WERI-Rb-1 (cell line): ENCODE data around the gene CATSPER3.

Experiments used
- DNase-seq: peaks from one replicate; pipeline ENCODE4 v3.0.0-alpha.2; 2020
- H3K27ac ChIP-seq: fragments of 250-450 bp; sonication (Bioruptor Pico); 2 replicates; pipeline ENCODE4 v1.5.1; 2020; ENCODE audit warnings: mild to moderate bottlenecking, moderate library complexity
- H3K27me3 ChIP-seq: fragments of 250-450 bp; sonication (Bioruptor Pico); 2 replicates; pipeline ENCODE4 v1.5.1; 2021; ENCODE audit warnings: mild to moderate bottlenecking, low read depth, moderate library complexity; ENCODE audit not compliant: insufficient read depth, severe bottlenecking
- H3K36me3 ChIP-seq: fragments of 250-450 bp; sonication (Bioruptor Pico); 2 replicates; pipeline ENCODE4 v1.5.1; 2020; ENCODE audit warnings: mild to moderate bottlenecking, moderate library complexity
- H3K4me3 ChIP-seq: 2 replicates; pipeline ENCODE4 v1.5.1; 2011; ENCODE audit warnings: low read depth, mild to moderate bottlenecking, control low read depth, low read length
- H3K9me3 ChIP-seq: fragments of 250-450 bp; sonication (Bioruptor Pico); 2 replicates; pipeline ENCODE4 v1.5.1; 2021; ENCODE audit warnings: mild to moderate bottlenecking, moderate library complexity; ENCODE audit not compliant: severe bottlenecking
- TF ChIP-seq, protein P1 (sequence below): IDR thresholded peaks from 2 replicates; pipeline ENCODE4 v1.5.1; 2011; ENCODE audit warnings: low read depth, mild to moderate bottlenecking, control low read depth, inconsistent platforms, low read length

CATSPER3 gene

DNA sequence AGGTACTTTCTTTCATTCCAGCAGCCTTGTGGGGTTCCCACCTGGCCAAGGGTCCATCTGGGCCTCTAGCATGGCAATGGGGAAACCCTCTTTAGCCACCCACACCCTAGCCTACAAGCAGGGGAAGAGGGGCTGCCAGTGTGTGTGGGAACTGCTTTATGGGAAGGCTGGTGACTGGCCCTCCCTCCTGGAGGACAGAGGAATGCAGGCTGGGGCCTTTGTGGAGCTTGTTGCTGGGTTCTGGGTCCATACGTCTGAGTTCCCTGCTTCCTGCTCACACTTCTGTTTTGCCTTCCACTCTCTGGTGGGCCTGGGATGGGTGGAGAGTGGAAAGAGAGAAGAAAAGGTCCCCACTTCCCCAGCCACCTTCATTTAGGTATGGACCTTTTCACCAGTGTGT lies 81.2 kb downstream of the CATSPER3 start:
- H3K27ac ChIP-seq, result no peak overlapping the region
- no peaks in the 10 kb centered on the region for H3K36me3 ChIP-seq
- no peak overlapping the region for H3K4me3 ChIP-seq
- no peak for DNase-seq
- H3K27me3 ChIP-seq, result no peaks in the 10 kb centered on the region
- TF ChIP-seq, protein P1, sequence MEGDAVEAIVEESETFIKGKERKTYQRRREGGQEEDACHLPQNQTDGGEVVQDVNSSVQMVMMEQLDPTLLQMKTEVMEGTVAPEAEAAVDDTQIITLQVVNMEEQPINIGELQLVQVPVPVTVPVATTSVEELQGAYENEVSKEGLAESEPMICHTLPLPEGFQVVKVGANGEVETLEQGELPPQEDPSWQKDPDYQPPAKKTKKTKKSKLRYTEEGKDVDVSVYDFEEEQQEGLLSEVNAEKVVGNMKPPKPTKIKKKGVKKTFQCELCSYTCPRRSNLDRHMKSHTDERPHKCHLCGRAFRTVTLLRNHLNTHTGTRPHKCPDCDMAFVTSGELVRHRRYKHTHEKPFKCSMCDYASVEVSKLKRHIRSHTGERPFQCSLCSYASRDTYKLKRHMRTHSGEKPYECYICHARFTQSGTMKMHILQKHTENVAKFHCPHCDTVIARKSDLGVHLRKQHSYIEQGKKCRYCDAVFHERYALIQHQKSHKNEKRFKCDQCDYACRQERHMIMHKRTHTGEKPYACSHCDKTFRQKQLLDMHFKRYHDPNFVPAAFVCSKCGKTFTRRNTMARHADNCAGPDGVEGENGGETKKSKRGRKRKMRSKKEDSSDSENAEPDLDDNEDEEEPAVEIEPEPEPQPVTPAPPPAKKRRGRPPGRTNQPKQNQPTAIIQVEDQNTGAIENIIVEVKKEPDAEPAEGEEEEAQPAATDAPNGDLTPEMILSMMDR, result no peak
- H3K9me3 ChIP-seq, result no peaks in the 10 kb centered on the region

DNA sequence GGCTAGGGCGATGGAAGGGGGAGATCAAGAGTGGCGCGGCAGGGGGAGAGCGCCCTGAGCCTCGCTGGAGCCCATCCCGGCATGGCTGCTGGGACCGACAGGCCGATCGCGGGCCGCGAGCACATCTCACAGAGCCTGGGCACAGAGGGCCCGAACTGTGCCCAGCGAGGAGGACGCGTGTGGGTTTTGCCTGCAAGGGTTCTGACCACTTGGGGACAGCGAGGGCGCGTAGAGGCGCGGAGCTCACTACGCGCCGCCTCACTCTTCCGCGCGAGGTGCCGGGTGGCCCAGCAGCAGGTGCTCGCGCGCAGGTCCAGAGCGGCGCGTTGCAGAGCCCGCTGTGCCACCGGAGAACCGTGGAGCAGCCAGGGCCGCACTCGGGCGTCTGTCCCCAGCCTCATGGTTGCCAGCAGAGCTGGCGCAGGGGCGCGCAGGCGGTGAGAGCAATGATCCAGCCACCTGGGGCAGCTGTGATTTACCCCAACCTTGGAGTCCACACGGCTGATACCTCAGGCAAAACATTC lies 82.6 kb downstream of the CATSPER3 start:
- H3K9me3 ChIP-seq, result no peaks in the 10 kb centered on the region
- H3K27ac ChIP-seq, result no peak overlapping the region
- DNase-seq, result no peak
- no peaks in the 10 kb centered on the region for H3K27me3 ChIP-seq
- no peak overlapping the region for H3K4me3 ChIP-seq
- no peaks in the 10 kb centered on the region for H3K36me3 ChIP-seq
- TF ChIP-seq, protein P1, result no peak

DNA sequence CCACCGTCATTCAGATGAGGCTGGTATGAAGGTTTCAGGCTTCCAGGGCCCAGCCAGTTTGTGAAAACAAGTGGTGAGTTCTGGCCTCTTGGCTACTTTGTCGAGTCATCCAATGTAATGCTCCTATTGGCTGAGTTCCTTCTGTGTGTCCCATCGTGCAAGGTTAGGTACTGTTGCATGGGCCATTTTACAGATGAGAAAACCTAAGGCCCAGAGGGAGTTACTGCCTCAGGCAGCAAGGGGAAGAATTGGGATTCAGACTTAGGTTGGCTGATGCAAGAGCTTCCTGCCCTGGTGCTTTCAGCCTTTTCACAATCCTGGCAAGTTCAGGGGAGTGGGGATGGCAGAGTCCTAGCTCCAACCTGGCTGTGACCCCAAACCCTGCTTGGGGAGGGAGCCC lies 83.7 kb downstream of the CATSPER3 start:
- H3K27me3 ChIP-seq, result no peaks in the 10 kb centered on the region
- H3K9me3 ChIP-seq, result no peaks in the 10 kb centered on the region

DNA sequence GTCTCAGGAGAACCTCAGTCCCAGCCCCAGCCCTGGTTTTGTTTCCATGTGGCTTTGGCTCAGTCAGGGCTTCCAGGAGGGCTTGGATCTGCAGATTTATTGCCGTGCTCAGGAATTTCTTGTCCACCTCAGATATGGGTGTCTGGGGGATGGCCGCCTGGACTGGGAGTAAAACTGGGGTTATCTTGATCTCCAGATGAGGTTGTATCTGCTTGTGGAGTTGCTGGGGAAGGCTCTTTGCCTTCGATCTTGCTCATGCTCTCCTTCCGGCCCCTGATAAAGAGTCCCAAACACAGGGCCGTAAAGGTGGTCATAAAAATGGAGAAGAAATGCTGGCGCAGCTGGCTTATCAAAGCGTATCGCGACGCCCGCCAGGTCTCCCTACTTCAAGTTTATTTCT lies 84.2 kb downstream of the CATSPER3 start:
- Histone ChIP-seq H3K36me3 (no peaks in the 10 kb centered on the region), H3K9me3 (no peaks in the 10 kb centered on the region), H3K27me3 (no peaks in the 10 kb centered on the region), H3K27ac (no peak overlapping the region), H3K4me3 (no peak overlapping the region)
- DNase-seq, result no peak
- TF ChIP-seq, protein P1, result no peak

More for the DNA sequence above, 83.7 kb downstream of the CATSPER3 start:
- DNase-seq, result no peak
- Histone ChIP-seq H3K4me3 (no peak overlapping the region), H3K27ac (no peak overlapping the region), H3K36me3 (no peaks in the 10 kb centered on the region)
- TF ChIP-seq, protein P1, result no peak

DNA sequence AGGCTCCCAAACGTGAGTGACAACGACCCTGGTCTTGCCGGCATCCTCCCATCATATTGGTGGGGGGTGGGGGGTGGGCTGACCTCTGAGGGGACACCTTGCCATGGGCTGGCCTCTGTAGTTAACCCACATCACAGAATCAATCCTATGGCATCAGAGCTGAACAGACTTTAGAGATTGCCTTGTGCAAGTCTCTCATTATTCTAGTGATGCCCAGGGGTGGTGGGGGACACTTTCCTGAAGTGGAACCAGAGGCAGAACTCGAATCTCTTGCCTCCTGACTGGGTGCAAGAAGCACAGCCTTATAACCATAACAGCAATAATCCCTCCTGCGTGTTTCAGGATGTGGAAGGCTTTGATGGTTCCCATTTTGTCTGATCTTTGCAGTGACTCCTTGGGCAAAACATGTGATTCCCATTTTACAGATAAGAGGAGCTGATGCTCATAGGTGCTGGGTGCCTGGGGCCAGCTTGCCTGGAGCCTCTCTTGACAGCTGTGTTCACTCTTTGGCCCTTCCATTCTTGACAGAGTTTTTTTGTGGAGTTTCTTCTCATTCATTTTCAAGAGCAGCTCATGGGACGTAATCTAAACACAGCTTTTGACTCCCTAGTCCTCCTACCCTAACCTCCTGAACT lies 84.9 kb downstream of the CATSPER3 start:
- H3K27me3 ChIP-seq, result no peaks in the 10 kb centered on the region
- H3K9me3 ChIP-seq, result no peaks in the 10 kb centered on the region
- TF ChIP-seq, protein P1, result no peak
- H3K36me3 ChIP-seq, result no peaks in the 10 kb centered on the region
- no peak for DNase-seq
- H3K27ac ChIP-seq, result no peak overlapping the region
- H3K4me3 ChIP-seq, result no peak overlapping the region

DNA sequence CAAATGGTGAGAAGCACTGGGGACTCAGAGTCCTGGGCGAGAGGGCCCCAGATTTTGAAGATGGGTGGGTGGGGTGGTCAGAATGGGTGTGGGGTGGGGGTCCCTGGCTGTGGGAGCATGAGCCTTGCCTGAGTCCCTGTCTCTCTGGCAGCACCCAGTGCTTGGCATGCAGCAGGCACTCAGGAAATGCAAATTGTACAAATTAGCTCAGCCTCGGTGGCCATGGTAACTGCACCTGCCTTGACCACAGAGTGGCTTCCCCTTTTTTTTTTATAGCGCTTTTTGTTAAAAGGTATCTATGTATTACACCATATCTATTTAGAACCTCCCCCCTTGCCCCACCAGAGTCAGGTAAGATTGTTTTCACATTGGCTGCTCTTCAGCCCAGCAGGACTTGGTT lies 85.6 kb downstream of the CATSPER3 start:
- TF ChIP-seq, protein P1, result no peak
- Histone ChIP-seq H3K9me3 (no peaks in the 10 kb centered on the region), H3K27me3 (no peaks in the 10 kb centered on the region), H3K27ac (no peak overlapping the region), H3K36me3 (no peaks in the 10 kb centered on the region), H3K4me3 (no peak overlapping the region)
- no peak for DNase-seq
